PC-3 (cell line): Measurements from ENCODE around the gene CEP112. TPM values are rescaled to one million over a fixed set of nuclear protein-coding genes. Genes with fewer than 3 reads are reported as not detected.
"Not testable (repeated sequence)": the region's sequence is repeated elsewhere in the genome, so short reads cannot be mapped to it uniquely, and the experiment has no call there.

ENCODE experiments used
- ATAC-seq: fragments of 200-7000 bp; cut with Tn5 transposase; 2 replicates; pipeline ENCODE4 v1.9.1; 2020; ENCODE audit warnings: mild to moderate bottlenecking, moderate library complexity
- BruUV-seq: library from RNA; stranded (reverse); fragments of 400-500 nt; replicated peaks from 2 replicates; lab custom pipeline; 2021; lab: Mats Ljungman, UMichigan
- CTCF ChIA-PET: fragments of 300-600 bp; sonication (Branson Sonifier 250); formaldehyde crosslinking; loops from one replicate; lab custom pipeline; 2022; ENCODE audit warnings: antibody characterized with exemption; lab: Charles Lee
- POLR2A ChIA-PET: fragments of 300-600 bp; sonication (Branson Sonifier 250); formaldehyde crosslinking; loops from one replicate; lab custom pipeline; 2022; ENCODE audit warnings: antibody characterized with exemption; ENCODE audit not compliant: unreplicated experiment; lab: Charles Lee
- DNase-seq: peaks from one replicate; pipeline ENCODE4 v3.0.0-alpha.2; 2015
- H2AFZ ChIP-seq: fragments of 300-600 bp; sonication (generic); 2 replicates; pipeline ENCODE4 v1.6.0; 2016; ENCODE audit warnings: antibody characterized with exemption, low read length
- H3F3A ChIP-seq: fragments of 300-600 bp; sonication (generic); one replicate; pipeline ENCODE4 v1.6.0; 2017; ENCODE audit warnings: antibody characterized with exemption, low read length, control low read depth, mild to moderate bottlenecking; ENCODE audit not compliant: unreplicated experiment
- H3K27ac ChIP-seq: fragments of 300-600 bp; sonication (generic); 2 replicates; pipeline ENCODE4 v1.5.1; 2016; ENCODE audit warnings: mild to moderate bottlenecking, low read length
- H3K27me3 ChIP-seq: fragments of 300-600 bp; sonication (generic); 2 replicates; pipeline ENCODE4 v1.6.1; 2016; ENCODE audit warnings: low read length, mixed read lengths
- H3K36me3 ChIP-seq: fragments of 300-600 bp; sonication (generic); 2 replicates; pipeline ENCODE4 v1.6.1; 2016; ENCODE audit warnings: low read depth, mixed run types, low read length, mixed read lengths
- H3K4me1 ChIP-seq: fragments of 300-600 bp; sonication (generic); 2 replicates; pipeline ENCODE4 v1.5.1; 2016; ENCODE audit warnings: low read length; ENCODE audit not compliant: insufficient read depth
- H3K4me2 ChIP-seq: fragments of 300-600 bp; sonication (generic); 2 replicates; pipeline ENCODE4 v1.6.0; 2016; ENCODE audit warnings: low read length
- H3K4me3 ChIP-seq: fragments of 300-600 bp; sonication (generic); 2 replicates; pipeline ENCODE4 v1.5.1; 2016; ENCODE audit warnings: mild to moderate bottlenecking, low read length, mixed read lengths
- H3K79me2 ChIP-seq: fragments of 300-600 bp; sonication (generic); 2 replicates; pipeline ENCODE4 v1.6.1; 2017; ENCODE audit warnings: low read length, mixed read lengths
- H3K9ac ChIP-seq: fragments of 300-600 bp; sonication (generic); 2 replicates; pipeline ENCODE4 v1.6.0; 2016; ENCODE audit warnings: mild to moderate bottlenecking, low read length
- H3K9me2 ChIP-seq: fragments of 300-600 bp; sonication (generic); replicated peaks from 2 replicates; pipeline ENCODE4 v1.6.1; 2016; ENCODE audit warnings: mixed run types, low read length, mixed read lengths
- H3K9me3 ChIP-seq: fragments of 300-600 bp; sonication (generic); 2 replicates; pipeline ENCODE4 v1.6.1; 2016; ENCODE audit warnings: low read length, mixed read lengths
- H4K20me1 ChIP-seq: fragments of 300-600 bp; sonication (generic); 2 replicates; pipeline ENCODE4 v1.6.1; 2016; ENCODE audit warnings: low read length, mixed read lengths
- CTCF ChIP-seq: fragments of 300-600 bp; sonication (generic); conservative IDR thresholded peaks from 2 replicates; pipeline ENCODE4 v1.5.1; 2017; ENCODE audit warnings: antibody characterized with exemption, low read depth, mild to moderate bottlenecking, low read length
- EZH2 ChIP-seq: fragments of 300-600 bp; sonication (generic); IDR thresholded peaks from one replicate; pipeline ENCODE4 v1.6.1; 2017; ENCODE audit warnings: antibody characterized with exemption, mild to moderate bottlenecking, low read length; ENCODE audit not compliant: unreplicated experiment
- EZH2phosphoT487 ChIP-seq: fragments of 300-600 bp; sonication (generic); IDR thresholded peaks from 2 replicates; pipeline ENCODE4 v1.6.1; 2018; ENCODE audit warnings: mild to moderate bottlenecking, antibody characterized with exemption, low read length, borderline replicate concordance
- intact Hi-C: fragments of 100-400 bp; cut with micrococcal nuclease; formaldehyde crosslinking; loops from 2 replicates; pipeline ENCODE4 v1.9.0; 2023
- total RNA-seq: library from RNA; depleted of rRNA; stranded (reverse); fragments of >200 nt; gene quantifications from 2 replicates; pipeline ENCODE4 v1.2.3, GENCODE V29; 2014

Gene CEP112
- total RNA-seq, 1 experiment from 2014 or later = 6.5 TPM

- no peak for TF ChIP-seq EZH2phosphoT487
- no peak for TF ChIP-seq EZH2
- TF ChIP-seq CTCF = no peak
- Histone ChIP-seq H4K20me1 (no peaks in the 10 kb centered on the region), H3K27me3 (no peaks in the 10 kb centered on the region), H3K9me3 (0 out of 2 replicates have a peak, but pooled peaks cover 5% of the 10 kb centered on the region), H3K36me3 (no peaks in the 10 kb centered on the region), H3K9ac (no peak overlapping the region), H3K9me2 (no peaks in the 10 kb centered on the region), H3K27ac (no peak overlapping the region), H2AFZ (no peak overlapping the region), H3F3A (no peaks in the 10 kb centered on the region), H3K4me2 (no peak overlapping the region), H3K4me1 (no peaks in the 10 kb centered on the region), H3K4me3 (no peak overlapping the region), H3K79me2 (no peaks in the 10 kb centered on the region)
- ATAC-seq (peak; percentile 31; the same call in 1 of the 2 replicates), DNase-seq (no peak)
- POLR2A ChIA-PET = no interaction called here
- CTCF ChIA-PET = no interaction called here
- intact Hi-C loops = no loop called here
- BruUV-seq = no TSS peak
These were observed 350.8 kb downstream of the CEP112 start for GRCh38 chr17:65841089-65841488.

GRCh38 chr17:65837232-65837631, 354.7 kb downstream of the CEP112 start:
- H3K9me3 ChIP-seq = peaks cover 22% of the 10 kb centered on the region
- DNase-seq, POLR2A ChIA-PET, H3K4me1 ChIP-seq, H3K9me2 ChIP-seq, CTCF ChIA-PET, H2AFZ ChIP-seq, intact Hi-C loops, H3F3A ChIP-seq, BruUV-seq, H3K27ac ChIP-seq, H3K9ac ChIP-seq, H3K4me3 ChIP-seq, H4K20me1 ChIP-seq, H3K4me2 ChIP-seq, H3K79me2 ChIP-seq, ATAC-seq, H3K36me3 ChIP-seq, H3K27me3 ChIP-seq: not testable (repeated sequence)

- ChIA-PET CTCF (no interaction called here), POLR2A (no interaction called here)
- Histone ChIP-seq H3K4me1 (no peaks in the 10 kb centered on the region), H2AFZ (no peak overlapping the region), H3K9ac (no peak overlapping the region), H3K27me3 (no peaks in the 10 kb centered on the region), H3K36me3 (0 out of 2 replicates have a peak, but pooled peaks cover 4% of the 10 kb centered on the region), H3K4me2 (no peak overlapping the region), H3K9me3 (peaks cover 17% of the 10 kb centered on the region), H3F3A (no peaks in the 10 kb centered on the region), H4K20me1 (no peaks in the 10 kb centered on the region), H3K79me2 (no peaks in the 10 kb centered on the region), H3K9me2 (no peaks in the 10 kb centered on the region), H3K4me3 (no peak overlapping the region), H3K27ac (no peak overlapping the region)
- DNase-seq (no peak), ATAC-seq (no peak)
- intact Hi-C loops = no loop called here
- BruUV-seq = no TSS peak
- TF ChIP-seq EZH2 = no peak
- TF ChIP-seq CTCF = no peak
- TF ChIP-seq EZH2phosphoT487 = no peak
These were observed 358.7 kb downstream of the CEP112 start for GRCh38 chr17:65833214-65833613.
